Effector CD8-positive, alpha-beta T cell (primary cell): ENCODE data around the gene CACNA1I.
A peak's percentile ranks its signal among the peaks of the same experiment; 100 is the strongest.

ENCODE experiments used
- DNase-seq: peaks from one replicate; lab custom pipeline; 2025; lab: John Stamatoyannopoulos, UW

The CACNA1I gene

DNA sequence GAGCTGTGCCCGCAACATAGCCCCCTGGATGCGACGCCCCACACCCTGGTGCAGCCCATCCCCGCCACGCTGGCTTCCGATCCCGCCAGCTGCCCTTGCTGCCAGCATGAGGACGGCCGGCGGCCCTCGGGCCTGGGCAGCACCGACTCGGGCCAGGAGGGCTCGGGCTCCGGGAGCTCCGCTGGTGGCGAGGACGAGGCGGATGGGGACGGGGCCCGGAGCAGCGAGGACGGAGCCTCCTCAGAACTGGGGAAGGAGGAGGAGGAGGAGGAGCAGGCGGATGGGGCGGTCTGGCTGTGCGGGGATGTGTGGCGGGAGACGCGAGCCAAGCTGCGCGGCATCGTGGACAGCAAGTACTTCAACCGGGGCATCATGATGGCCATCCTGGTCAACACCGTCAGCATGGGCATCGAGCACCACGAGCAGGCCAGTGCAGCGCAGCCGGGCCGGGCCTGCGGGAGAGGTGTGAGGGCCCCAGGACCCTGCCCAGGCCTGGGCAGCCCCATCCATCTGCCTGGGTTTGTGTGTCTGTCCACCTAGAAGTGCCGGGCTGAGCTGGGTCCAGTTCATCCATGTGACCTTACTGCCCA is 79.0 kb downstream of the CACNA1I start:
- no peak for DNase-seq

DNA sequence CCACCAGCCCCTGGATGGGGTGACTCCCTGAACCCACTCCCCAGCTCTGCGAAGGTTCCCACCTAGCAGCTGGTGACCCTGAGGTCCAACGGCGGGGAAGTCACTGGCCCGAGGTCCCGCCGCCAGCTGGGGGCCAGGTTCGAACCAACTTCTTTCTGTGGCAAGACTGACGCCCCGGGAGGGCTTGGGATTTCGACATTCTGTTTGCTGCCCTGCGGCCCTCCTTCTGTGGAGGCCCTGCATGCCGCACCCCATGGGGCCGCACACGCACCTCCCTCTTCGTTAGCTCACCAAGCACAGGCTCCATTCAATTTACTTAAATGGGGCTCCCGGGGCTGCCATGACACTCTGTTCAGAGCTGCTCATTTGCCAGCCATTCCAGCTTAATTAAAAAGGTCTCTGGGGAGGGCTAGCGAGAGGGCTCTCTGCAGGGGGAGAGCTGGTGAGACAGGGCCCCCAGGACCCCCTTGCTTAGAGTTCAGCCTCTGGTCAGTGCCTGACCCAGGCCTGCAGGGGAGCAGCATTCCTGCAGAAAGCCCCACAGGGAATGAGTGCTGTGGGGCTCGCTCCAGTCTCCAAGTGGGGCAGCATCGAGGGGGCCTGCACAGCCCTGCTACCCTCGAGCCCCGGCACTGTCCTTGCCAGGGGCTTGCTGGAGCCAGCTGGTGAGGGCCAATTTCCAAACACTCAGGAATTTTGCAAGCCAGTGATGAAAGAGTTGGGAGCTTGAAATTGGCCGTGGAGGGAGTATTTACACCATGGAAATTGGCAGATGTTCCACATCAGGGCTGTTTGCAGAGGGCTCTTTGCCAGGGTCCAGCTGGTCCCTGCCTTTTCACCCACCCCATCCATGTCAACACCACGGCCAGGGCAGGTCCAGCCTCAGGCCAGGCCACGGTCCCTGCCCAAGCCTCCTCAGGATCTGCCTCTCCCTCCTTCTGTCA is 80.8 kb downstream of the CACNA1I start:
- no peak for DNase-seq

DNA sequence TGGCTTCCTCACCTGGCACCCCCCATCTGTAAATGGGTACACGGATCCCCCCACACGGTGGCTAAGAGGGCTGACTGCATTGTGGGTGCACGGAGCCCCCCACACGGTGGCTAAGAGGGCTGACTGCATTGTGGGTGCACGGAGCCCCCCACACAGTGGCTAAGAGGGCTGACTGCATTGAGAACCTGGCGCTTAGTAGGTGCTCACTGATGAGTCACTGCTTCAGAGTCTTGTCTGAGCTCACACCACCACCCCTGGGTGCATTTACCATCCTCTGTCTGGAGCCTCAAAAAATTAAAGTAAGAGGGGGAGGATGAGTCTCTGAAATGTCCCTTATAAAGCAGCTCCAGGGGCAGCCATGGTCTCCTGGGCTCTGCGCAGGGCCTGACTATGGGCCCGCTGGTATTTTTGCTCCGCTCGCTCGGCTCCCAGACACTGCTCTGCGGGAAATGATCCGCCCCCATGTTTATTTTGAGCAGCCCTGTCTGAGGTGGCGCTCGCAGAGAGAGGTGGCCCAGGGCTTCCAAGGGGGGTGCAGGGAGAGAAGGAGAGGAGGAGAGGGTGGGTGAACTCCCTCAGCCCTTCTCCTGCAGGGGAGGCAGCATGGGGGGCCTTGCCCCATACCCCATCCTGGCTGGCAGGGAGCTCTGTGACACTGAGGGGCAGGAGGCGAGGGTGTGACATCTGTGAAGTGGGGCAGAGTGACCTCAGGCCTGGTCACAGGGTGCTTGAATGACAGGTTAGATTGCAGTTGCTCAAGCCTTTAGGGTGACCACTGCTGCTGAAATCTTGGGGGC is 82.6 kb downstream of the CACNA1I start:
- no peak for DNase-seq

DNA sequence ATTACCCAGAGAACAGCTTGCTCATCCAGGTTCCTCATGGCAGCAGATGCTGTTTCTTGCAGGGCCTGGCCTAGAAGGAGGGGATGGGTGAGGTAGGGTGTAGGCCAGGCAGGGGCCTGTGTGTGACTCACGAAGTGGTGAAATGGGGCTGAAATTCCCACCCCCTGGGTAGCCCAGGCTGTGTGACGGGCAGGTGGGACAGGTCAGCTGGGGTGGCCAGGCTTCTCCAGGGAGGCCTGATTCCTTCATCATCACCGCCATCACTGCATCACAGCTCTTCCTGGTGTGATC is 83.2 kb downstream of the CACNA1I start:
- no peak for DNase-seq

DNA sequence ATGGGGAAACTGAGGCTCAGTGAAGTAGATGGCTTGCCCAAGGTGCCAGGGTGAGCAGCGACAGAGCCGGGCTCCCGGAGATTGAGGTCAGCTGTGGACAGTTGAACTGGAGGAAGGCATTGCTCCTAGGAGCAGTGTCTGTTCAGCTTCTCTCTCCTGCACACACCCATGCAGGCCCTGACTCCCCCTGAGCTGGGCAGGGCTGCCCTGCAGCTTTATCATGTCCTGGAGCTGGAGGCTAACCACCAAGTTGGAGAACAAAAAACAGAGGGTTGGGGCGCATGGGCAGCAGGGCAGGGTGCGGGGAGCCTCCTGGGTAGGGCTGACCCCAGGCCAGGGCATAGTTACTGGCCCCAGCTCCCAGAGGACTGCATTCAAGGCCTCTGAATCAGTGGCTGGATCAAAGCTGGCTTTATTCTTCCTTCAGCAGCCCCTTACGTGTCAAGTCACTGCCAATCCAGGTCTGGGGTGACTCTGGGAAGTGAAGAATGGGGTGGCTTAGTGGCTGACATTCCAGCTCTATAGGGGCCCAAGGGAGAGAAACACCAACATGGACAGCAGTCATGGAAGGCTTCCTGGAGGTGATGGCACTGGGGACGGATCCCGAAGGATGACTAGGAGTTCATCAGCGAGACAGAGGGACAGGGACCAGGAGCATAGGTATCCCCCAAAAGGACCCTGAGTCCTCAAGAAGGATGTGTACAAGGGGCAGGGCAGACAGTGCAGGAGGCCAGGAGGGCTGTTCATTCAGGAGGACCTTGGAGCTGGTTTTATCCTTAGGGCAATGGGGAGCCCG is 83.8 kb downstream of the CACNA1I start:
- no peak for DNase-seq

DNA sequence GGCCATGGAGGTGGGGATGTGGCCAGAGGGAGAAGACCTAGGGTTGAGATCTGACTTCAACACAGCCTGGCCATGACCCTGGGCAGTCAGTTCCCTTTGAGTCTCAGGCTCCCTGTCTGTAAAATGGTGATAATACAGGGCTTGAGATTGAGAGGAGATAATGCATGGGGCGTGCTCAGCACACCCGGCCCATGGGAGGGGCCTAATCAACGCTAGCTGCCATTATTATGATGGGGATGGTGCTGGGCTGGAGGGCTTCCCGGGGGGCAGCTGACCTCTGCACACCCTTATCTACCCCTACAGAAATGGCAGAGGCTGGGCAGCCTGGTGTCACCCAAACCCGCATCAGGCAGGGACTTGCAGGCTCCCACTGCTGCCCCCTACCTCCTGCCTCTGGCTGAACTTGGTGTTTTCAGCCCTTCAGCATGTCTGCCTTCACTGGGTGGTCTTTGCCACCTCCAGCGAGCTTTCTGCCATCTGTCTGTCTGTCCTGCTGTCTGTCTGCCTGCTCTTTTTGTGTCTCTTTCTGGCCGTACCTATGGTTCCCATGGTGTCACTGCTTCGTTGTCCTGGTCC is 84.5 kb downstream of the CACNA1I start:
- DNase-seq, result no peak

- no peak for DNase-seq
These were observed 85.3 kb downstream of the CACNA1I start for GRCh38 chr22:39655831-39656230.

GRCh38 chr22:39656495-39657490 is 86.2 kb downstream of the CACNA1I start:
- DNase-seq, result no peak

DNA sequence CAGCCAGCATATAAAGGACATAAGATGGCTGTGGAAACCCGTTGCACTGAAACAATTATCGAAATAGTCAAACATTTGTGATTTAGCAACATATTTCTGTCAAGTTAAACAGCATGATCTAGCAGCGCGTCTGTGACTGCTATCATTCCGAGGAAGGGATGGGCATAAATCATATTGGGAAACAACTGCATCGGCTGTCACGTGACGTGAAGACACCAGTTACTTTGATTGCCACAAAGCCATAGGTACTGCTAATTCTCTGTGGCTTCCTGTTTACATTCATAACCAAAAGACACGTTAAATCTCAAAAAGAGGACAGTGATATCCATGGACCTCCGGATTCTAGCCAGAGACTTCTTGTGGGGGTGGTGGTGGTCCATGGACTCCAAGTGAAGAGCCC is 87.8 kb downstream of the CACNA1I start:
- no peak for DNase-seq

GRCh38 chr22:39658806-39659463 is 88.4 kb downstream of the CACNA1I start:
- no peak for DNase-seq

- no peak for DNase-seq
These were observed 90.9 kb downstream of the CACNA1I start for GRCh38 chr22:39661501-39661841.

DNA sequence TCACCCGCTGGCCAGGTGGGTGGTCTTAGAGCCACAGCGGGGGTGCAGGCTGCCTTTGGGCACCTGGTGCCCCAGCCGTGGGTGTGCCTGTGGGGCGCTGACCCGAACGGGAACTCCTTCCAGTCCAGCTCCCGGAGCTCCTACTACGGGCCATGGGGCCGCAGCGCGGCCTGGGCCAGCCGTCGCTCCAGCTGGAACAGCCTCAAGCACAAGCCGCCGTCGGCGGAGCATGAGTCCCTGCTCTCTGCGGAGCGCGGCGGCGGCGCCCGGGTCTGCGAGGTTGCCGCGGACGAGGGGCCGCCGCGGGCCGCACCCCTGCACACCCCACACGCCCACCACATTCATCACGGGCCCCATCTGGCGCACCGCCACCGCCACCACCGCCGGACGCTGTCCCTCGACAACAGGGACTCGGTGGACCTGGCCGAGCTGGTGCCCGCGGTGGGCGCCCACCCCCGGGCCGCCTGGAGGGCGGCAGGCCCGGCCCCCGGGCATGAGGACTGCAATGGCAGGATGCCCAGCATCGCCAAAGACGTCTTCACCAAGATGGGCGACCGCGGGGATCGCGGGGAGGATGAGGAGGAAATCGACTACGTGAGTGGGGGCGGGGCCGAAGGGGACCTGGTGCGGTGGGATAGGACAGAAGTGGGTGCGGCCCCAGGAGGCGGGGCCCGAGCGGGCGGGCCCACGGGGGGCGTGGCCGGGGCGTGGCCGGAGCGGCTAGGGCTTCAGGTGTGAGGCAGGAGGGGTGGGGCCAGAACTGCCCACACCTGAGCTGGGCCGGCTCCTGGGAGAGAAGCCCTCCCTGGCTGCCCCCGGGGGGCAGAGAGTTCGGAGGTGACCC is 91.5 kb downstream of the CACNA1I start:
- DNase-seq, result peak; percentile 72

- DNase-seq, result no peak
These were observed 92.1 kb downstream of the CACNA1I start for GRCh38 chr22:39662686-39663052.

GRCh38 chr22:39663751-39664150 is 93.2 kb downstream of the CACNA1I start:
- DNase-seq, result no peak

DNA sequence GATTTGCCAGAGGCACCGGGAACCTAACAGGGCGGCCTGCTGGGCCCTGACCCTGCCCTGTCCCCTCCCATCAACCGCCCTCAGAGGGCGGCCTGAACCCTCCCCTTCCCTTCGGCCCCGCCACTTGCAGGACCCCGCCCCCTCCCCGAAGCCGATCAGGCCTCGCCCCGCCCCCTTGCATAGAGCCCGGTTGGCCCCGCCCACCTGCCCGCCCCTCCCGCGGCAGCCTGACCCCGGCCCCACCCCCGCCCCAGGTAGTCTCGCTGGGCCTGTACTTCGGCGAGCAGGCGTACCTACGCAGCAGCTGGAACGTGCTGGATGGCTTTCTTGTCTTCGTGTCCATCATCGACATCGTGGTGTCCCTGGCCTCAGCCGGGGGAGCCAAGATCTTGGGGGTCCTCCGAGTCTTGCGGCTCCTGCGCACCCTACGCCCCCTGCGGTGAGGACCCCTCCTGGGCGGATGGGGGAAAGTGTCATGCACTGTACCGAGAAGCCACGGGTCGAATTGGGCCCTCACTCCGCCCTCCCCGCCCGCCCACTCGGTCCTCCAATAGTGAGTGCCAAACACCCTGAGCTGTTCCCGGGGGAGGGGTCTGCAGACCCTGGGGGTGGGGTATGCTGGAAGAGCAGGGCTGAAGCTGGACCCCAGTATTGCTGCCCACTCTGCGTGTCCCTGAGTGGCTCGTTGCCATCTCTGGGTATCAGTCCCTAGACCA is 94.1 kb downstream of the CACNA1I start:
- peak; percentile 44 for DNase-seq

DNA sequence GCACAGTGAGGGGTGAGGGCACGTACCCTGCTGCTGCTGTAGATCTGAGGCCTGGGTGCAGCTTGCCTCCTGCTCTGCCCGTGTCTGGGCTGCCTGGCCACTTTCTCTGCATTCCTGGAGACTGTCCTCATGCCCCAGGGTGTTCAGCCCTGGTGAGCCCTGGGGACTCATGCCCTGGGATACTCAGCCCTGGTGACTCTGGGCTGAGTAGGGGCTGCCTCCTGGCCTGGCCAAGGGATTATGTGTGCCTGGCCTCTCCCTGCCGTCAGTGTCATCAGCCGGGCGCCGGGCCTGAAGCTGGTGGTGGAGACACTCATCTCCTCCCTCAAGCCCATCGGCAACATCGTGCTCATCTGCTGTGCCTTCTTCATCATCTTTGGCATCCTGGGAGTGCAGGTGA is 94.7 kb downstream of the CACNA1I start:
- DNase-seq, result no peak

GRCh38 chr22:39665661-39666431 is 95.3 kb downstream of the CACNA1I start:
- DNase-seq, result no peak

DNA sequence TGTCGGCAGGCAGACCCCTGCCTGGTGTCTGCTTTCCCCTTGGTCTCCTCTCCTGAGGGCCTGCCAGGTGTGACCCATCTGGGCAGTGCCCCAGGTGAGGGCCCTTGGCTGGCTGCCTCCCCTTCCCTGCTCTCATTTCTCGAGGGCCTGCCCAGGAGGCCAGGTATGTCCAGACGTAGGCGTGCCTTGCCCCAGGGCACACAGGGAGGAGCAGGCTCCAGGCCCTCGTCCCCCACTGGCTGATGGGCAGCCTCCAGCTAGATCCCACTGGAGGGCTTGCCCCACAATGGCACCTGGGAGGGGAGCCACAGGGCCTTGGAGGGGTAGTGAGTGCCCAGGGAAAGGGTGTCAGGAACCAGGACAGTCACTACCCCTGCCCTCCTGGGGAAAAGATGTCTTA is 95.9 kb downstream of the CACNA1I start:
- DNase-seq, result no peak
